IMR-90 (cell line): ENCODE data around the gene ROS1.

Experiments
- CTCF ChIP-seq: conservative IDR thresholded peaks from 2 replicates; pipeline ENCODE4 v1.5.1; 2012; ENCODE audit warnings: mild to moderate bottlenecking, low read depth, low read length, improper control_type of control experiment
- MAFK ChIP-seq: IDR thresholded peaks from 2 replicates; pipeline ENCODE4 v1.6.1; 2012; ENCODE audit warnings: low read depth, low read length, improper control_type of control experiment
- MXI1 ChIP-seq: IDR thresholded peaks from 2 replicates; pipeline ENCODE4 v1.6.1; 2012; ENCODE audit warnings: low read depth, mild to moderate bottlenecking, low read length, moderate library complexity, borderline replicate concordance
- POLR2A ChIP-seq: IDR thresholded peaks from 2 replicates; pipeline ENCODE4 v1.6.1; 2012; ENCODE audit warnings: mild to moderate bottlenecking, low read depth, low read length
- RFX5 ChIP-seq: IDR thresholded peaks from 2 replicates; pipeline ENCODE4 v1.8.0; 2012; ENCODE audit warnings: low read depth, mild to moderate bottlenecking, low read length, moderate library complexity
- USF2 ChIP-seq: fragments of 150-350 bp; IDR thresholded peaks from 2 replicates; pipeline ENCODE4 v1.6.1; 2017; ENCODE audit warnings: mild to moderate bottlenecking, antibody characterized with exemption, low read length, low read depth

GRCh38 chr6:117344444-117345291 lies 81.1 kb downstream of the ROS1 start:
- TF ChIP-seq RFX5: no peak
- no peak for TF ChIP-seq CTCF
- TF ChIP-seq POLR2A: no peak
- TF ChIP-seq USF2: no peak
- TF ChIP-seq MAFK: no peak
- TF ChIP-seq MXI1: no peak
